SK-N-SH (cell line): Measurements from ENCODE around the gene ZBTB16. TPM values are rescaled to one million over a fixed set of nuclear protein-coding genes. Genes with fewer than 3 reads are reported as not detected.

ENCODE experiments used
- CTCF ChIA-PET: fragments of 300-600, 350-600 bp; formaldehyde crosslinking; extraction: SDS; loops from one replicate; lab custom pipeline; 2021; lab: Yijun Ruan, JAX
- POLR2A ChIA-PET: fragments of 350-600 bp; sonication (Branson Sonifier 250); formaldehyde crosslinking; extraction: SDS; loops from one replicate; lab custom pipeline; 2020; ENCODE audit warnings: antibody characterized with exemption, inconsistent platforms; lab: Yijun Ruan, JAX
- DNase-seq: peaks from one replicate; pipeline ENCODE4 v3.0.0; 2012
- H2AFZ ChIP-seq: fragments of 200-600 bp; sonication (generic); 2 replicates; pipeline ENCODE4 v1.8.1; 2016; ENCODE audit warnings: antibody characterized with exemption, mild to moderate bottlenecking, low read depth
- H3F3A ChIP-seq: fragments of 200-600 bp; sonication (generic); replicated peaks from 2 replicates; pipeline ENCODE3; 2016; ENCODE audit warnings: antibody characterized with exemption, mild to moderate bottlenecking; ENCODE audit not compliant: insufficient read depth
- H3K27ac ChIP-seq, 2 experiments: fragments of 200-500 bp in 1 of 2; fragments of 200-600 bp in 1 of 2; sonication (Bioruptor generic) in 1 of 2; sonication (generic), shearing (Covaris generic) in 1 of 2; 2 replicates each; pipeline versions ENCODE4 v1.5.1 to v1.6.1; 2014 to 2016; ENCODE audit warnings: low read depth in 2 of 2, inconsistent platforms in 1 of 2, low read length in 1 of 2, mild to moderate bottlenecking in 1 of 2, mixed read lengths in 1 of 2
- H3K27me3 ChIP-seq: fragments of 200-600 bp; sonication (generic), shearing (Covaris generic); 2 replicates; pipeline ENCODE4 v1.6.1; 2016; ENCODE audit warnings: mixed run types; ENCODE audit not compliant: insufficient read depth
- H3K36me3 ChIP-seq, 2 experiments: fragments of 200-500 bp in 1 of 2; fragments of 200-600 bp in 1 of 2; sonication (Bioruptor generic) in 1 of 2; sonication (generic) in 1 of 2; replicated peaks in 1 of 2; 2 replicates each; pipeline versions ENCODE3 to v1.5.1; 2014 to 2016; ENCODE audit warnings: low read length in 1 of 2, mild to moderate bottlenecking in 1 of 2; ENCODE audit not compliant: insufficient read depth in 2 of 2, control insufficient read depth in 1 of 2
- H3K4me1 ChIP-seq, 2 experiments: fragments of 200-500 bp in 1 of 2; fragments of 200-600 bp in 1 of 2; sonication (Bioruptor generic) in 1 of 2; sonication (generic), shearing (Covaris generic) in 1 of 2; 2 replicates each; pipeline versions ENCODE4 v1.5.1 to v1.6.1; 2014 to 2016; ENCODE audit warnings: low read depth in 1 of 2, low read length in 1 of 2, mixed run types in 1 of 2; ENCODE audit not compliant: insufficient read depth in 2 of 2, control insufficient read depth in 1 of 2
- H3K4me2 ChIP-seq: fragments of 200-600 bp; sonication (generic), shearing (Covaris generic); 2 replicates; pipeline ENCODE4 v1.6.1; 2017; ENCODE audit warnings: mixed run types
- H3K4me3 ChIP-seq, 2 experiments: fragments of 200-500 bp in 1 of 2; fragments of 200-600 bp in 1 of 2; sonication (Bioruptor generic) in 1 of 2; sonication (generic), shearing (Covaris generic) in 1 of 2; 2 replicates each; pipeline versions ENCODE4 v1.5.1 to v1.8.1; 2014 to 2016; ENCODE audit warnings: low read depth in 2 of 2, inconsistent platforms in 1 of 2, low read length in 1 of 2, mild to moderate bottlenecking in 1 of 2, mixed read lengths in 1 of 2, moderate library complexity in 1 of 2
- H3K79me2 ChIP-seq: fragments of 200-600 bp; sonication (generic); 2 replicates; pipeline ENCODE4 v1.8.1; 2017; ENCODE audit warnings: mild to moderate bottlenecking; ENCODE audit not compliant: insufficient read depth
- H3K9ac ChIP-seq: fragments of 200-600 bp; sonication (generic); 2 replicates; pipeline ENCODE4 v1.6.1; 2017; ENCODE audit warnings: mixed run types
- H3K9me2 ChIP-seq: fragments of 200-600 bp; sonication (generic); 2 replicates; pipeline ENCODE4 v1.6.1; 2017; ENCODE audit warnings: mixed run types
- H3K9me3 ChIP-seq: fragments of 200-600 bp; sonication (generic); 2 replicates; pipeline ENCODE4 v1.6.1; 2017; ENCODE audit warnings: mixed run types, mild to moderate bottlenecking, moderate library complexity
- H4K20me1 ChIP-seq: fragments of 200-600 bp; sonication (generic); 2 replicates; pipeline ENCODE4 v1.6.1; 2017; ENCODE audit warnings: mild to moderate bottlenecking, mixed run types; ENCODE audit not compliant: insufficient read depth
- CTCF ChIP-seq: fragments of 200-600 bp; sonication (generic); IDR thresholded peaks from 2 replicates; pipeline ENCODE4 v1.6.1; 2017; ENCODE audit warnings: antibody characterized with exemption, mild to moderate bottlenecking, moderate library complexity
- ELF1 ChIP-seq: IDR thresholded peaks from 2 replicates; pipeline ENCODE4 v1.4.0; 2012
- EP300 ChIP-seq, 2 experiments: IDR thresholded peaks; 2 replicates each; pipeline versions ENCODE4 v1.4.0 to v1.6.1; 2012; ENCODE audit warnings: borderline replicate concordance in 1 of 2, low read depth in 1 of 2, low read length in 1 of 2
- EZH2phosphoT487 ChIP-seq: fragments of 200-600 bp; sonication (generic); IDR thresholded peaks from 2 replicates; pipeline ENCODE4 v1.6.1; 2017; ENCODE audit warnings: low read depth, mixed run types, mild to moderate bottlenecking, antibody characterized with exemption, moderate library complexity, borderline replicate concordance
- FOXJ3 ChIP-seq: sonication (generic); formaldehyde crosslinking; IDR thresholded peaks from 2 replicates; pipeline ENCODE4 v1.5.1; 2020; ENCODE audit warnings: mild to moderate bottlenecking, missing genetic modification reagents
- IRF3 ChIP-seq: fragments of 150-350 bp; IDR thresholded peaks from 2 replicates; pipeline ENCODE4 v1.6.1; 2016; ENCODE audit warnings: mild to moderate bottlenecking, low read depth, low read length
- JUND ChIP-seq: IDR thresholded peaks from 2 replicates; pipeline ENCODE4 v1.4.0; 2012
- MAX ChIP-seq: IDR thresholded peaks from 2 replicates; pipeline ENCODE4 v1.4.0; 2012; ENCODE audit warnings: low read depth
- MEF2A ChIP-seq: IDR thresholded peaks from 2 replicates; pipeline ENCODE4 v1.4.0; 2012; ENCODE audit warnings: low read depth, borderline replicate concordance
- NFIC ChIP-seq: IDR thresholded peaks from 2 replicates; pipeline ENCODE4 v1.4.0; 2012; ENCODE audit warnings: borderline replicate concordance
- NRF1 ChIP-seq: IDR thresholded peaks from 2 replicates; pipeline ENCODE4 v1.6.1; 2012; ENCODE audit warnings: low read depth, mild to moderate bottlenecking, low read length
- PBX3 ChIP-seq: IDR thresholded peaks from 2 replicates; pipeline ENCODE4; 2012
- POLR2AphosphoS5 ChIP-seq: IDR thresholded peaks from 2 replicates; pipeline ENCODE4 v1.6.1; 2012; ENCODE audit warnings: low read depth, low read length
- RAD21 ChIP-seq: IDR thresholded peaks from 2 replicates; pipeline ENCODE4 v1.6.1; 2012; ENCODE audit warnings: mild to moderate bottlenecking, low read length
- RCOR1 ChIP-seq: fragments of 150-350 bp; IDR thresholded peaks from 2 replicates; pipeline ENCODE4 v1.6.1; 2017; ENCODE audit warnings: antibody characterized with exemption, low read length
- RFX5 ChIP-seq: IDR thresholded peaks from 2 replicates; pipeline ENCODE4 v1.6.1; 2012; ENCODE audit warnings: mild to moderate bottlenecking, improper control_type of control experiment, low read length
- SMC3 ChIP-seq: IDR thresholded peaks from 2 replicates; pipeline ENCODE4 v1.6.1; 2012; ENCODE audit warnings: low read depth, low read length, improper control_type of control experiment
- WGBS: methylation state at CpG from one replicate; pipeline ENCODE4 v1.1.6; 2017; ENCODE audit warnings: low lambda C conversion rate; 5-methylcytosine and 5-hydroxymethylcytosine counted together
- polyA plus RNA-seq, 3 experiments: library from polyadenylated mRNA; depleted of rRNA; stranded (reverse); fragments of >200 nt; gene quantifications; 2 replicates each; pipeline ENCODE4 v1.2.3, GENCODE V29; 2012

The ZBTB16 gene
- polyA plus RNA-seq, 1 of the 3 experiments (the other 2 are of a cell fraction): not detected

- no peak for TF ChIP-seq PBX3
- TF ChIP-seq SMC3: peak; percentile 80
Measured at GRCh38 chr11:114280696-114281095, 221.2 kb downstream of the ZBTB16 start (continued).

- Histone ChIP-seq H2AFZ (peak overlapping the region; percentile 44; the same call in 1 of the 2 replicates), H3K4me1 (peaks cover 7% of the 10 kb centered on the region in 2 experiments; a peak in 3 of 4 replicates), H3K9me3 (no peaks in the 10 kb centered on the region), H3F3A (no peaks in the 10 kb centered on the region), H3K9me2 (no peaks in the 10 kb centered on the region), H3K9ac (no peak overlapping the region), H3K27me3 (peaks cover 8% of the 10 kb centered on the region; the same call in 1 of the 2 replicates), H3K79me2 (no peaks in the 10 kb centered on the region), H3K36me3 (no peaks in the 10 kb centered on the region), H4K20me1 (no peaks in the 10 kb centered on the region), H3K4me2 (no peak overlapping the region), H3K4me3 (no peak overlapping the region), H3K27ac (no peak overlapping the region)
- 100% methylated on average over 1 of the region's 1 CpG for WGBS
- ChIA-PET CTCF (interaction anchor here (0.8 to 15.2 kb wide), 20 partner anchors 9 to 474 kb away, joined by 3 to 143 read pairs (median 4); partner anchors contain the start of gene NNMT), POLR2A (interaction anchor here (0.9 kb wide), 1 partner anchor 122 kb away, joined by 3 read pairs; no protein-coding TSS in a partner anchor)
- TF ChIP-seq RCOR1: no peak
- TF ChIP-seq FOXJ3 (CRISPR knock-in tag): no peak
- no peak for TF ChIP-seq NRF1
- TF ChIP-seq PBX3: no peak
- TF ChIP-seq EZH2phosphoT487: no peak
- no peak for TF ChIP-seq MAX
- no peak for TF ChIP-seq JUND
- no peak for TF ChIP-seq IRF3
- no peak for TF ChIP-seq RAD21
- TF ChIP-seq CTCF: no peak
- no peak for TF ChIP-seq RFX5
- no peak for TF ChIP-seq NFIC
- TF ChIP-seq ELF1: no peak
- no peak for TF ChIP-seq MEF2A
- no peak for TF ChIP-seq EP300 (IDR thresholded peaks at IDR 0.05; ENCODE audit: borderline replicate concordance in 1 of 2, low read depth in 1 of 2, low read length in 1 of 2)
- TF ChIP-seq POLR2AphosphoS5: no peak
- no peak for DNase-seq
Measured at GRCh38 chr11:114281388-114281956, 222.0 kb downstream of the ZBTB16 start.
